Fibroblast of villous mesenchyme (primary cell): ENCODE measurements around the gene OTOA. TPM values are rescaled to one million over a fixed set of nuclear protein-coding genes. Genes with fewer than 3 reads are reported as not detected.

Experiments
- DNase-seq: peaks from one replicate; pipeline ENCODE4 v3.0.0-alpha.2; 2010; ENCODE audit warnings: low read depth
- H3K4me3 ChIP-seq: 2 replicates; pipeline ENCODE4 v1.5.1; 2011; ENCODE audit warnings: low read depth, mild to moderate bottlenecking, low read length
- CTCF ChIP-seq: IDR thresholded peaks from 2 replicates; pipeline ENCODE4 v1.5.1; 2012; ENCODE audit warnings: low read depth, mild to moderate bottlenecking, low read length; ENCODE audit not compliant: insufficient read depth
- total RNA-seq: library from RNA; depleted of rRNA; stranded (reverse); fragments of >200 nt; gene quantifications from 2 replicates; pipeline ENCODE4 v1.2.3, GENCODE V29; 2012

Gene OTOA
- total RNA-seq, 1 donor, result under 0.01 TPM

DNA sequence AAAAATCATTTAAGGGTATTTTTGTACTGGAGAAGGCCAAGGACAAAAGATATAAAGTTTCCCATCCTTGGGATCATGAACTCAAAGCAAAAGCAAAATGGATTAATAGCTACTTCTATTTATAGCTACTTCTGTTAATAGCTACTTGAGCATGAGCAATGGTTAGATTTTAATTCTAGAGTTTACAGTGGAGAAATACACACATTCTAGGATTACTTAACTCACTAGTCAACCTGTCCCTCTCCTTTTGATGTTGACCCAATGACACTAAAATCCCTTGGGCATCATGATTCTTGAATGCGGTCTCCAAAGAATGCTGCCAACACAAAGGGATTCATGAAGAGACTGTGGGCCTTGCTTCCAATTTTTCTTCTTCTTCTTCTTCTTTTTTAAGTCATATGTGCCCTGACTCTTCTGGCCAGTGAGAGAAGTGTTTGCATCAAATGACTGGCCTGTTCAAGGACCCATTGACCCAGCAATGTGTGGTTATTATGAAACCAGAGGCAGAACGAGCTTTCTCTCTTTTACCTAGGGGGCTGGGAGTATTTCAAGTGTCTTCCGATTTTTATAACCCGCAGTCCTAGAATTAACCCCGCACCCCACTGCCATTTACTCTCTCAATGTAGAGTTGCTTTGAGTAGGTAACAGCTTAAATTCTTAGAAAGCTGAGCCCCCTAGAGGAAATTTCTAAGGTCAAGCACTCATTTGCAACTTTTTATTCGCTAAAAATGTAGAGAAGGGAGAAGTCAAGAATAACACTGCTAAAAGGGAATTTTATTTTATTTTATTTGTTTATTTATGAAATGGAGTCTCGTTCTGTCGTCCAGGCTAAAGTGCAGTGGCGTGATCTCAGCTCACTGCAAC is 34.6 kb downstream of the OTOA start:
- H3K4me3 ChIP-seq, result no peak overlapping the region
- no peak for DNase-seq
- TF ChIP-seq CTCF, result no peak

GRCh38 chr16:21701271-21701670 is 37.5 kb downstream of the OTOA start:
- DNase-seq, result no peak
- TF ChIP-seq CTCF, result no peak
- no peak overlapping the region for H3K4me3 ChIP-seq

DNA sequence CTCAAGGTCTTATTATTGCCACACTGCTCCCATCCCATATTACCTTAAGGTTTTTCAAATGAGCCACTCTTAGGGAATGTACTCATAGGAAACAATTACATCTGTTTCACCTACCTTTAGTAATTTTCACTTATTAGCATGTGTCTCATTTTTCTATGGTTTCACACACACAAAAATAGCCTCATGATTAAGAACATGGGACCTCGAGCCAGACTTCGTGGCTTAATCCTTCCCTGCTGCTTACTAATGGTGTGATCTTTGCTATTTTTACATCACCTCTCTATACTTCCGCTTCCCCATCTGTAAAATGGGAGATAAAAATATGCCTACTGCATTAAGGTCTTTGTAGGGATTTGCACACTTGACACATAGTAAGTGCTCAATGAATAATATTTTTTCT is 38.5 kb downstream of the OTOA start:
- TF ChIP-seq CTCF, result no peak
- H3K4me3 ChIP-seq, result no peak overlapping the region
- no peak for DNase-seq

DNA sequence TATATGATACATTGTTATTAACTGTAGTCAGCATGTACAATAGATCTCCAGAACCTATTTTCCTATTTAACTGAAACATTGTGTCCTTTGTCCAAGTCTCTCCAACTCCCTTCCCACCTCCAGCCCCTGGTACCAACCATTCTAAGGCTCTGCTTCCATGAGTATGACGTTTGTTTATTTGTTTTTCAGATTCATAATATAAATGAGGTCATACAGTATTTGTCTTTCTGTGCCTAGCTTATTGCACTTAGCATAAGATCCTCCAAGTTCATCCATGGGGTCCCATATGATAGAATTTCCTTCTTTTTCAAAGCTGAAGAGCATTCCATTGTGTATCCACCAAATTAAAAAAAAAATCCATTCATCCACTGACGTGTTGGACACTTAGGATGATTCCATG is 39.4 kb downstream of the OTOA start:
- no peak for TF ChIP-seq CTCF
- H3K4me3 ChIP-seq, result no peak overlapping the region

GRCh38 chr16:21703589-21704174 is 39.9 kb downstream of the OTOA start:
- H3K4me3 ChIP-seq, result no peak overlapping the region
- no peak for DNase-seq
- no peak for TF ChIP-seq CTCF

More for the DNA sequence above, 39.4 kb downstream of the OTOA start:
- no peak for DNase-seq

GRCh38 chr16:21704266-21704665 is 40.5 kb downstream of the OTOA start:
- H3K4me3 ChIP-seq, result no peak overlapping the region
- DNase-seq, result no peak
- no peak for TF ChIP-seq CTCF
